ENCODE measurements around the gene FSTL1.

The FSTL1 gene

DNA sequence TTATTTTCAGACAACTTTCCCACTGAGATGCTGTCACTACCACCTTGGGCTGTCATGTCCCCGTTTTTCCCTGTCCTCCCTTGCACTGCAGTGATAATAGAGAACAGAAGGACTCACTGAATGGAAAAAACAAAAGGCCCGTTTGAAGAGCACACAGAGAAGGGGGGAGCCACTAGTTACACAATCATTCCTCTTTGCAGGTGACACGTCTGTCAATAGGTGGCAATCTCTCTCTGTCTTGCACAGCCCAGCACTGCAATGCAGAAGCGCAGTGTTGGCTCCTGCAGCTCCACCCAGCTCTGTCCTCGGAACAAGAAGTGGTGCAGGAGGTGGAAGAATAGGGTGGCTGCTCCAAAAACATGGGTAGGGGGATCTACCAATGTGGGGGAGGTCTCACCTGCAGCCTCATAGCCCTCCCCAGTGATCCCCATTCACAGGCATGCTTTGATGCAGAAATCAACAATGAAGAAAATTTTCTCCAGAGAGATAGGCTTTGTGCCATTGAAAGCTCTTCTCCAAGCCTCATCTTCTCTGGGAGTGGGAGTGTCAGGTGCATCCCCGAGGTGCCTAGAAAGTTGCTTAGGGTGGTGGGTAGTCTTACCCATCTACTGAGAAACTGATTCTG, 31.8 kb downstream of the FSTL1 start:
- H3K27ac ChIP-seq, result no peak overlapping the region
- no peak for TF ChIP-seq ZFX (IDR thresholded peaks at IDR 0.05; ENCODE audit: borderline replicate concordance)
- TF ChIP-seq, protein P1, sequence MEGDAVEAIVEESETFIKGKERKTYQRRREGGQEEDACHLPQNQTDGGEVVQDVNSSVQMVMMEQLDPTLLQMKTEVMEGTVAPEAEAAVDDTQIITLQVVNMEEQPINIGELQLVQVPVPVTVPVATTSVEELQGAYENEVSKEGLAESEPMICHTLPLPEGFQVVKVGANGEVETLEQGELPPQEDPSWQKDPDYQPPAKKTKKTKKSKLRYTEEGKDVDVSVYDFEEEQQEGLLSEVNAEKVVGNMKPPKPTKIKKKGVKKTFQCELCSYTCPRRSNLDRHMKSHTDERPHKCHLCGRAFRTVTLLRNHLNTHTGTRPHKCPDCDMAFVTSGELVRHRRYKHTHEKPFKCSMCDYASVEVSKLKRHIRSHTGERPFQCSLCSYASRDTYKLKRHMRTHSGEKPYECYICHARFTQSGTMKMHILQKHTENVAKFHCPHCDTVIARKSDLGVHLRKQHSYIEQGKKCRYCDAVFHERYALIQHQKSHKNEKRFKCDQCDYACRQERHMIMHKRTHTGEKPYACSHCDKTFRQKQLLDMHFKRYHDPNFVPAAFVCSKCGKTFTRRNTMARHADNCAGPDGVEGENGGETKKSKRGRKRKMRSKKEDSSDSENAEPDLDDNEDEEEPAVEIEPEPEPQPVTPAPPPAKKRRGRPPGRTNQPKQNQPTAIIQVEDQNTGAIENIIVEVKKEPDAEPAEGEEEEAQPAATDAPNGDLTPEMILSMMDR (IDR thresholded peaks at IDR 0.05), result peak; percentile 80

DNA sequence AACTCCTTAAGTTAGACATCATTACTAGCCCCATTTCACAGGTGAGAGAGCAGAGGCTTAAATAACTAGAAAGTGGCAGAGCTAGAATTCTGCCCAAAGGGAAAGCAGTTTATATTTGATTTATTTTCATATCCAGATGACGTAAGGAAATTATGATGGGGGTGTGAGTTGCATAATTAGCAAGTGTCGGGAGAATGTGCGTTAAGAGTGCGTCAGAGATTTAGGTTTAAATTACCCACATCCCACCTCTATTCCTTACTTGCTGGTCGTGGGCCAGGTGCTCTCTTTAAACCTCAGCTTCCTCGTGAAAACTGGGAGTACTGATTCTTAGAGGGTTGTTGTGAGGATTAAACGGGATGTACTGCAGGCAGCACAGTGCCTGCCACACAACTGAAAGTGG, 32.3 kb downstream of the FSTL1 start:
- no peak for TF ChIP-seq ZFX (IDR thresholded peaks at IDR 0.05; ENCODE audit: borderline replicate concordance)
- TF ChIP-seq, protein P1 (IDR thresholded peaks at IDR 0.05), result no peak
- no peak overlapping the region for H3K27ac ChIP-seq

DNA sequence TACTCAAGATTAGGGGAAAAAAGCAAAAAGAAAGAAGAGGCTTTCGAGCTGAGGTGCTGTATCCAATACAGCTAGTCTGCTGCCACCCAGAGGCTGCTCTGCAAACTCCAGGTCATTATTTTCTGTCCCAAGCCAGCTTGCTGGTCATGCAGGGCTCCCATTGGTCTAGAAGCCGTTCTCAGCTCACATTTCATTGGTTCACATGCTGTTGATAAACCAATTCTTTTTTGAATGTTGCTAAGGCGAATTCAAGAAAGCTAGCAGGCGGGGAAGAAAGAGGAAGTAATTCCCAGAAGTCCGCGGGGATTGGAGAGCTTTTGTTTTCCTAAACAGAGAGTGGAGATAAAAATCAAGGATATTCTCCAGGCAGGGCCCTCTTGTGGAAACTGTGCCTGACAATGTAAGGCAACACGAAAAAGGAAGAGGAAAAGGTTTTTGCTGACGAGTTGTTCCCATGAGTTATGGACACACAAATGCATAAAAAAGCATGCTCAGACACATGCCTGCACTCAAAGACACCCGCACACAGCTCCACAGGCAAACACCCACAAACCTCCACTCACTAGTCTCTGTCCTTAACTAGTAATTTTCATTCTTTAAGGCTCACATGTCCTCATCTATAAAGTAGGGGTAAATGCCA, 33.4 kb downstream of the FSTL1 start:
- TF ChIP-seq ZFX (IDR thresholded peaks at IDR 0.05; ENCODE audit: borderline replicate concordance), result no peak
- TF ChIP-seq, protein P1 (IDR thresholded peaks at IDR 0.05), result peak; percentile 95
- H3K27ac ChIP-seq, result peak overlapping the region; percentile 77

DNA sequence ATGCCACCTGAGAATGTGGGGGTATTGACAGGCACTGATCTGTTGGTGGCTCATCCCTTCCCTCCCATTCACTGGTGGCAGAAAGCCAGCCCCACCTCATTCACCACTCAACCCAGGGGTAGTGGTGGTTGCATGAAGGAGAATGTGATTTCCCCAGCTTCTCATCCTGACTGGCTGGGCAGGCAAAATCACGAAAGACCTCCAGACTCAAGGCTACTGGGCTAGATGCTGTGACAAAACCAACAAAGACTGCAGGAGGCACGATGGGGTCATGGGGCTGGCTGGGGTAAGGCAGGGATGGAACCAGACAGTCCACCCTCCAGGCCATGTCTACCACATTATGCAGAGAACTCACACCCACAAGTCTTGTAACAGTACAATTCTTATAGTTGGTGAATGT, 33.9 kb downstream of the FSTL1 start:
- no peak overlapping the region for H3K27ac ChIP-seq

DNA sequence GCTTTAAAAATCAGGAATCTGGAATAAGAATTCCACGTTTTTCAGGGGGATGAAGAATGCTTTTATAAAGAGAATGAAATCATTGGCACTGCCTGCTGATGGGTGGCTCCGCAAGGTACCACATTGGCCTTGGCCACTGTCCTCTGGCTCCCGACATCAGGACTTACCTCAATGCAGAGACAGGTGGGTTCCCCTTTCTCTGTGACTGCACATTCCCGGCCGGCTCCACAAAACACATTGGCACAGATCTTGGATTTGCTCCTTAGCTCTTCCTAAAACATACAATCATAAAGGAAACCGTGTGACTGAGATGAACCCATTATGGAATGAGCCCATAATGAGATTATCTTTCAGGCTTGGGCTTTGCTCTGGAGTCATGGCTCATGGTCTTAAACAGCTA, 35.0 kb downstream of the FSTL1 start:
- no peak overlapping the region for H3K27ac ChIP-seq
- no peak for TF ChIP-seq ZFX (IDR thresholded peaks at IDR 0.05; ENCODE audit: borderline replicate concordance)
- TF ChIP-seq, protein P1 (IDR thresholded peaks at IDR 0.05), result no peak

More for the DNA sequence above, 33.9 kb downstream of the FSTL1 start:
- TF ChIP-seq, protein P1 (IDR thresholded peaks at IDR 0.05), result no peak
- no peak for TF ChIP-seq ZFX (IDR thresholded peaks at IDR 0.05; ENCODE audit: borderline replicate concordance)

DNA sequence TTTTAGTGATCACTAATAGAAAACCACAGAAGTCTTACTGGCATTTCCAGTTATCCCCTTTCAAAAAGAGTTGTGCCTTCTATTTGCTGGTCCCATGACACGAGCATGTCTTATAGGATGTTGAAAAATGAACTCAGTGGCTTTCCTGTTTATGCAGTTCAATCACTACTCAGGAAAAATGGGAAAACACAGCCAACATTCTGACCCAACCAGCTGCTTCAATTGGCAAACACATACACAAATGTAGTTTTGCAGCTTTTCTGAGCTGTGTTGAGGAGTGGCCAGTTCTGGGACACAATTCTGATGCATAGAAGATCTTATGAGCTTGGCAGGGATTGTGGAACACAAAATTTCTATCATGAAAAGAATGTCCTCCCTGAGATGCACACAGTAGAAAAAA, 40.3 kb downstream of the FSTL1 start:
- TF ChIP-seq, protein P1 (IDR thresholded peaks at IDR 0.05), result no peak
- no peak for TF ChIP-seq ZFX (IDR thresholded peaks at IDR 0.05; ENCODE audit: borderline replicate concordance)
- H3K27ac ChIP-seq, result no peak overlapping the region

DNA sequence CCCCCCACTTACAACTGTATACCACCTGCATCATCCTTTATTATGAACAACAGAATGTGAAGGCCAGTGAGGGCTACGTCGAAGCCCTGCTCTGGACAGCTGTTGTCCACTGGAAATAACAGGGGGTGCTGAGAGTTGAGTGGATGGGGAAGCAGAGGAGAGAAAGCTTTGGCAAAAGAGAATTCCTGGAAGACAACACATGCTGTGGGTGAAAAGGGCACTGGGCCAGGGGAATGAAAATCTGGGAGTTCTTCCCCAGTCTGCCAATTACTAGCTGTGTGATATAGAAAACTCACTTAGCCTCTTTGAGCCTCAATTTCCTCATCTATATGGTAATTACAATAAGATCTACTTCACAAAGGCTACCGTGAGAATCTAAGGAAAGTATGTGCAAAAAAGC, 40.7 kb downstream of the FSTL1 start:
- TF ChIP-seq, protein P1 (IDR thresholded peaks at IDR 0.05), result no peak
- no peak for TF ChIP-seq ZFX (IDR thresholded peaks at IDR 0.05; ENCODE audit: borderline replicate concordance)
- H3K27ac ChIP-seq, result no peak overlapping the region

Measured in 22Rv1 (cell line).